ACC112 (cell line): ENCODE results near the gene GIT1.

Experiments used
- H2AFZ ChIP-seq: fragments of 200-600 bp; sonication (generic); one replicate; pipeline ENCODE4 v1.6.0; 2017; ENCODE audit warnings: antibody characterized with exemption, low read length; ENCODE audit not compliant: unreplicated experiment
- H3K27ac ChIP-seq: fragments of 200-600 bp; sonication (generic); 2 replicates; pipeline ENCODE4 v1.5.1; 2014; ENCODE audit warnings: low read depth, mild to moderate bottlenecking, antibody characterized with exemption, low read length, moderate library complexity
- H3K27me3 ChIP-seq: fragments of 200-600 bp; sonication (generic); 2 replicates; pipeline ENCODE4 v1.6.1; 2014; ENCODE audit warnings: mild to moderate bottlenecking, antibody characterized with exemption, low read length, moderate library complexity, mixed read lengths; ENCODE audit not compliant: insufficient read depth
- H3K36me3 ChIP-seq: fragments of 200-600 bp; sonication (generic); 2 replicates; pipeline ENCODE4 v1.6.1; 2016; ENCODE audit warnings: mild to moderate bottlenecking, antibody characterized with exemption, low read length, moderate library complexity, mixed read lengths; ENCODE audit not compliant: insufficient read depth
- H3K4me1 ChIP-seq: fragments of 200-600 bp; sonication (generic); one replicate; pipeline ENCODE4 v1.6.1; 2016; ENCODE audit warnings: low read length, mixed read lengths; ENCODE audit not compliant: insufficient read depth, unreplicated experiment, control insufficient read depth
- H3K4me3 ChIP-seq: fragments of 200-600 bp; sonication (generic); 2 replicates; pipeline ENCODE4 v1.5.1; 2014; ENCODE audit warnings: mild to moderate bottlenecking, low read depth, low read length
- H3K79me2 ChIP-seq: fragments of 200-600 bp; sonication (generic); one replicate; pipeline ENCODE4 v1.6.0; 2016; ENCODE audit warnings: low read length; ENCODE audit not compliant: control insufficient read depth, unreplicated experiment, insufficient read depth

Gene GIT1

GRCh38 chr17:29569245-29569950, 20.1 kb downstream of the GIT1 start:
- peaks cover 18% of the 10 kb centered on the region for H3K4me1 ChIP-seq
- no peaks in the 10 kb centered on the region for H3K27me3 ChIP-seq
- no peaks in the 10 kb centered on the region for H3K36me3 ChIP-seq
- no peak overlapping the region for H3K27ac ChIP-seq
- no peak overlapping the region for H2AFZ ChIP-seq
- no peaks in the 10 kb centered on the region for H3K79me2 ChIP-seq
- peak overlapping the region; percentile 85 for H3K4me3 ChIP-seq

- Histone ChIP-seq H3K27me3 (no peaks in the 10 kb centered on the region), H3K4me3 (peak within 1 kb of the TSS; percentile 86), H2AFZ (peak within 1 kb of the TSS; percentile 83), H3K4me1 (peaks cover 18% of the 10 kb centered on the region), H3K27ac (peak within 1 kb of the TSS; percentile 15; the same call in 1 of the 2 replicates), H3K36me3 (no peaks in the 10 kb centered on the region), H3K79me2 (no peaks in the 10 kb centered on the region)
These were observed 20.9 kb downstream of the GIT1 start, which contains the start of gene TP53I13 for GRCh38 chr17:29568331-29569244. TP53I13 (plus strand) TSS chr17:29568701; CDS start chr17:29568759, 58 bp downstream.

GRCh38 chr17:29567554-29568330, 21.7 kb downstream of the GIT1 start:
- H3K36me3 ChIP-seq: no peaks in the 10 kb centered on the region
- peak overlapping the region; percentile 86 for H3K4me3 ChIP-seq
- peak overlapping the region; percentile 83 for H2AFZ ChIP-seq
- H3K27me3 ChIP-seq: no peaks in the 10 kb centered on the region
- peaks cover 18% of the 10 kb centered on the region for H3K4me1 ChIP-seq
- H3K27ac ChIP-seq: peak overlapping the region; percentile 15; the same call in 1 of the 2 replicates
- no peaks in the 10 kb centered on the region for H3K79me2 ChIP-seq

- Histone ChIP-seq H2AFZ (peak overlapping the region; percentile 83), H3K79me2 (no peaks in the 10 kb centered on the region), H3K36me3 (no peaks in the 10 kb centered on the region), H3K27me3 (no peaks in the 10 kb centered on the region), H3K27ac (0 out of 2 replicates have a peak overlapping the region, but pooled peaks have one; percentile 15), H3K4me1 (peaks cover 15% of the 10 kb centered on the region), H3K4me3 (peak overlapping the region; percentile 86)
These were observed 22.2 kb downstream of the GIT1 start for GRCh38 chr17:29567304-29567553.

GRCh38 chr17:29566473-29567303, 22.8 kb downstream of the GIT1 start, which contains the start of gene ABHD15:
ABHD15 (minus strand) TSS chr17:29567037; CDS start chr17:29566966, 71 bp downstream.
- H3K27ac ChIP-seq: 0 out of 2 replicates have a peak within 1 kb of the TSS, but pooled peaks have one; percentile 15
- H3K36me3 ChIP-seq: no peaks in the 10 kb centered on the region
- no peaks in the 10 kb centered on the region for H3K27me3 ChIP-seq
- peak within 1 kb of the TSS; percentile 86 for H3K4me3 ChIP-seq
- peaks cover 14% of the 10 kb centered on the region for H3K4me1 ChIP-seq
- H2AFZ ChIP-seq: peak within 1 kb of the TSS; percentile 83
- no peaks in the 10 kb centered on the region for H3K79me2 ChIP-seq

- Histone ChIP-seq H2AFZ (peak overlapping the region; percentile 75), H3K4me3 (peak overlapping the region; percentile 86), H3K27ac (no peak overlapping the region), H3K36me3 (no peaks in the 10 kb centered on the region), H3K4me1 (peaks cover 14% of the 10 kb centered on the region), H3K27me3 (no peaks in the 10 kb centered on the region), H3K79me2 (no peaks in the 10 kb centered on the region)
These were observed 23.6 kb downstream of the GIT1 start for GRCh38 chr17:29565643-29566472.

GRCh38 chr17:29563816-29564215, 25.6 kb downstream of the GIT1 start:
- H3K4me3 ChIP-seq: no peak overlapping the region
- H2AFZ ChIP-seq: no peak overlapping the region
- peaks cover 7% of the 10 kb centered on the region for H3K4me1 ChIP-seq
- no peak overlapping the region for H3K27ac ChIP-seq
- no peaks in the 10 kb centered on the region for H3K79me2 ChIP-seq
- no peaks in the 10 kb centered on the region for H3K27me3 ChIP-seq
- no peaks in the 10 kb centered on the region for H3K36me3 ChIP-seq

- no peak overlapping the region for H3K27ac ChIP-seq
These were observed 26.8 kb downstream of the GIT1 start for GRCh38 chr17:29562615-29563014.

More at GRCh38 chr17:29562615-29563014, 26.8 kb downstream of the GIT1 start:
- H3K4me1 ChIP-seq: peaks cover 8% of the 10 kb centered on the region
- no peaks in the 10 kb centered on the region for H3K79me2 ChIP-seq
- H3K27me3 ChIP-seq: no peaks in the 10 kb centered on the region
- no peaks in the 10 kb centered on the region for H3K36me3 ChIP-seq
- no peak overlapping the region for H3K4me3 ChIP-seq
- no peak overlapping the region for H2AFZ ChIP-seq
